Right atrium auricular region (tissue), 2 donors: ENCODE data around the gene CYTL1. TPM values are rescaled to one million over a fixed set of nuclear protein-coding genes. Genes with fewer than 3 reads are reported as not detected.

ENCODE experiments used
- DNase-seq: peaks from one replicate; pipeline ENCODE4 v3.0.0-alpha.2; 2019; ENCODE audit warnings: low spot score
- H3K27ac ChIP-seq, 2 donors: fragments of 200-600 bp; sonication (generic); 1 replicate in 1 of 2; 2 replicates in 1 of 2; pipeline ENCODE4 v1.5.1; 2016 to 2019
- H3K27me3 ChIP-seq, 2 donors: fragments of 200-600 bp; sonication (generic); one replicate each; pipeline versions ENCODE4 v1.5.1 to v1.6.0; 2017 to 2019
- H3K36me3 ChIP-seq: fragments of 200-600 bp; sonication (generic); one replicate; pipeline ENCODE4 v1.5.1; 2016
- H3K4me1 ChIP-seq, 2 donors: fragments of 200-600 bp; sonication (generic); one replicate each; pipeline versions ENCODE4 v1.5.1 to v1.6.0; 2017 to 2019
- H3K4me3 ChIP-seq, 2 donors: fragments of 200-600 bp; sonication (generic); 1 replicate in 1 of 2; 2 replicates in 1 of 2; pipeline ENCODE4 v1.5.1; 2017 to 2019; ENCODE audit warnings: mild to moderate bottlenecking in 1 of 2, moderate library complexity in 1 of 2
- H3K9me3 ChIP-seq, 2 donors: fragments of 200-600 bp; sonication (generic); one replicate each; pipeline ENCODE4 v1.5.1; 2019
- total RNA-seq, 2 donors: library from RNA; depleted of rRNA; stranded (reverse); fragments of >200 nt; gene quantifications; one replicate each; pipeline ENCODE4 v1.1.0, GENCODE V29; 2016
- TF ChIP-seq, protein P1 (sequence below), 2 donors: fragments of 200-600 bp; sonication (generic); IDR thresholded peaks; one replicate each; pipeline ENCODE4 v1.5.1; 2019; ENCODE audit warnings: antibody characterized with exemption in 2 of 2

CYTL1 gene
- total RNA-seq, 2 donors from 2014 or later: not detected

DNA sequence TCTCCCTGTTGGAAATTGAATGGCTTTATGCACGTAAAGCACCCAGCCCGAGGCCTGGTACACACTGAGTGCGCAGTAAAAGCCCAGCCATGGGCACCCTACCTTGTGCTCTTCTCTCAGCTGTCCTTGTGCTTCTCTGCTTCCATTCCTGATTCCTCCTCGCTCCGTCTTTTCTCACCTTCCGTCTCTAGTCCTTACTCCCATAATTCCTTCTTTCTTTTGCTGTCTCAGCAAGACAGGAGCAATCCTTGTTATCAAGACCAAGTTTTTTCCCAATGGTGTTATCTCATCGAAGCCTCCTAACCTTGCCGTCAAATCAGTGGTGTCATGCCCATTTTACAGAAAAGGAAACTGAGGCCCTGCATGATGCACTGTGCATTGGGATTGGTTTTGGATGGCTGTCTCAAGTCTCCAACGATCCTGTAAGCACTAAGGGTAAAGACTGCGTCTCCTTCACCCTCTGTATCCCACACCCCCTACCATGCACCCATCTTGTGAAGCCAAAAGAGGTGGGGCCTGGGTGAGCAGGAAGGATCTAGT lies 30.1 kb downstream of the CYTL1 start:
- no peaks in the 10 kb centered on the region for H3K27me3 ChIP-seq

DNA sequence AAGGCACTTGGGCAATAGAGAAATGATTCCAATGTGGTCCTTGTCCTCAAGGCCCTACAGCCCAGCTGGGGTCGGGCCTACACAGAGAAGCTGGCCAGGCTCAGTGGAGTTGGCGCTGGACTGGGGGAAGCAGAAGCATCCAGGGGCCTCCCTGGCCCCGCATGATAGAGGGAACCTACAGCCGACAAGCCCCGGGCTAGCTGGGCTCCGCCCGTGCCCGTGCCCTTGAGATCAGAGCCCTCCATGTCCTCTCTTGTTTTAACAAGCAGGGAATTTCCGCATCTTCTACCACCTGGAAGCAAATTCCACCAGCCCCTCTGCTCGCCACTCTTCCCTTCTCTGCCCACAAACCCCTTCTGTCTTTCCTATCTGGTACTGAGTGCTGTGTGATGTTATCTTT lies 31.6 kb downstream of the CYTL1 start:
- no peak for DNase-seq
- H3K4me3 ChIP-seq: no peak overlapping the region
- TF ChIP-seq, protein P1, sequence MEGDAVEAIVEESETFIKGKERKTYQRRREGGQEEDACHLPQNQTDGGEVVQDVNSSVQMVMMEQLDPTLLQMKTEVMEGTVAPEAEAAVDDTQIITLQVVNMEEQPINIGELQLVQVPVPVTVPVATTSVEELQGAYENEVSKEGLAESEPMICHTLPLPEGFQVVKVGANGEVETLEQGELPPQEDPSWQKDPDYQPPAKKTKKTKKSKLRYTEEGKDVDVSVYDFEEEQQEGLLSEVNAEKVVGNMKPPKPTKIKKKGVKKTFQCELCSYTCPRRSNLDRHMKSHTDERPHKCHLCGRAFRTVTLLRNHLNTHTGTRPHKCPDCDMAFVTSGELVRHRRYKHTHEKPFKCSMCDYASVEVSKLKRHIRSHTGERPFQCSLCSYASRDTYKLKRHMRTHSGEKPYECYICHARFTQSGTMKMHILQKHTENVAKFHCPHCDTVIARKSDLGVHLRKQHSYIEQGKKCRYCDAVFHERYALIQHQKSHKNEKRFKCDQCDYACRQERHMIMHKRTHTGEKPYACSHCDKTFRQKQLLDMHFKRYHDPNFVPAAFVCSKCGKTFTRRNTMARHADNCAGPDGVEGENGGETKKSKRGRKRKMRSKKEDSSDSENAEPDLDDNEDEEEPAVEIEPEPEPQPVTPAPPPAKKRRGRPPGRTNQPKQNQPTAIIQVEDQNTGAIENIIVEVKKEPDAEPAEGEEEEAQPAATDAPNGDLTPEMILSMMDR (IDR thresholded peaks at IDR 0.05): no peak
- H3K36me3 ChIP-seq: no peaks in the 10 kb centered on the region
- H3K27ac ChIP-seq: no peak overlapping the region
- H3K27me3 ChIP-seq: no peaks in the 10 kb centered on the region
- no peaks in the 10 kb centered on the region for H3K9me3 ChIP-seq
- peaks cover 0 to 17% of the 10 kb centered on the region in 2 donors for H3K4me1 ChIP-seq

More for the DNA sequence above, 30.1 kb downstream of the CYTL1 start:
- Histone ChIP-seq H3K9me3 (no peaks in the 10 kb centered on the region), H3K27ac (no peak overlapping the region), H3K4me3 (no peak overlapping the region), H3K4me1 (peaks cover 0 to 17% of the 10 kb centered on the region in 2 donors), H3K36me3 (no peaks in the 10 kb centered on the region)
- TF ChIP-seq, protein P1 (IDR thresholded peaks at IDR 0.05): no peak
- DNase-seq: no peak

DNA sequence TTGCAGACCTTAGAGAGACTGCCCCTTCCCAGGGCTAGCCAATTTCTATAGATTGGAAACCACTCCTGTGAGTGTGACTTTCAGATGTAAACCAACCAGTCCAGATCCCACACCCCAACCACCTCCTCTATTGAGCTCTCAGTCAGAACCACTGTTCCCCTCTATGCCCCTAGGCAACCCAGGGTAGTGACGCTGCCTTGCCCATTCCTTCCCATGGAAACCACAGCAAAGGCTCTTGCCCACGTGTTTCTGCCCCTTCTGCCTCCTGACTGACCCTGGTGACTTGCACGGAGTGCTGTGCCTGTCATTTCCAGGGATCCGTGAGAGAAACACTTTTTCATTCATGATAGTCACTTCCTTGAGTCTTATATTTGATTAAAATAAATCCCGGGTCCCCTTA lies 32.4 kb downstream of the CYTL1 start:
- Histone ChIP-seq H3K9me3 (no peaks in the 10 kb centered on the region), H3K27me3 (no peaks in the 10 kb centered on the region), H3K36me3 (no peaks in the 10 kb centered on the region), H3K4me3 (no peak overlapping the region), H3K4me1 (peaks cover 0 to 17% of the 10 kb centered on the region in 2 donors), H3K27ac (no peak overlapping the region)
- TF ChIP-seq, protein P1 (IDR thresholded peaks at IDR 0.05): no peak
- DNase-seq: no peak

DNA sequence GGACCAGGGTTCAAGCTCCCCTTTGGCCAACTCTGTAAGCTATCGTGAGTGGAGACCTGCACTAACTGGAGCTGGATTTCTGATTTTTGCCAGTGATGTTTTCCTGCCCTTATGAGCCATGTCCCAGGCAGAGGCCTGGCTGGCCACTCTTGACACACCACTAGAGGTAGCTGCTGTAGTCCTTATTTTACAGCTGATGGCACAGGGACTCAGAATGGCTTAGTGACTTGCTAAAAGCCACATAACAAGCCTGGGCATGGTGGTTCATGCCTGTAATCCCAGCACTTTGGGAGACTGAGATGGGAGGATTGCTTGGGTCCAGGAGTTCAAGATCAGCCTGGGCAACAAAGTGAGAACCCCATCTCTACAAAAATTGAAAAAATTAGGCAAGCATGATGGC lies 33.4 kb downstream of the CYTL1 start:
- peaks cover 0 to 8% of the 10 kb centered on the region in 2 donors for H3K4me1 ChIP-seq
- DNase-seq: no peak
- no peaks in the 10 kb centered on the region for H3K36me3 ChIP-seq
- H3K9me3 ChIP-seq: no peaks in the 10 kb centered on the region
- H3K4me3 ChIP-seq: no peak overlapping the region
- no peaks in the 10 kb centered on the region for H3K27me3 ChIP-seq
- no peak overlapping the region for H3K27ac ChIP-seq
- TF ChIP-seq, protein P1 (IDR thresholded peaks at IDR 0.05): peak in 1 of 2 donors; percentile 27

DNA sequence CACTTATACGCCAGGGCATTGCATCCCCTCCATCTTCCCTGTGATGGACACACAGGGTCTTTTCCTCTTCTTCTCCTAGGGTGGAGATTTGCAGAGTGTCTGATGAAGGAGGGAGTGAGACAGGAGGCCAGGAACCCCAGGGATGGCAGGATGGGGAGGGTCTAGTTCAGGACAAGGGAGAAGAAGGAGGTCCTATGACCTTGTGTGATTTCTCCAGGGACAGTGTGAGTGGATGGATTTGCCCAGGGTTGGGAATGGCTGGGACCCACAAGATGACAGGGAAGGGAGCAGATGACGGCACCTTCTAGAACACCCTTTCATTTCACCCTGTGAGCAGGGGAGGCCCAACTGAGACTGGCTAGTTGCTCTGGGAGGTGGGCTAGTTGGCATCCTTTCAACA lies 34.2 kb downstream of the CYTL1 start:
- no peaks in the 10 kb centered on the region for H3K36me3 ChIP-seq
- H3K27me3 ChIP-seq: no peaks in the 10 kb centered on the region
- TF ChIP-seq, protein P1 (IDR thresholded peaks at IDR 0.05): no peak
- no peak for DNase-seq
- H3K4me3 ChIP-seq: no peak overlapping the region
- H3K9me3 ChIP-seq: no peaks in the 10 kb centered on the region
- no peaks in the 10 kb centered on the region for H3K4me1 ChIP-seq
- H3K27ac ChIP-seq: no peak overlapping the region

- no peaks in the 10 kb centered on the region for H3K27me3 ChIP-seq
- H3K36me3 ChIP-seq: no peaks in the 10 kb centered on the region
- no peak overlapping the region for H3K27ac ChIP-seq
- H3K4me1 ChIP-seq: no peaks in the 10 kb centered on the region
- DNase-seq: no peak
- no peak overlapping the region for H3K4me3 ChIP-seq
- H3K9me3 ChIP-seq: no peaks in the 10 kb centered on the region
- TF ChIP-seq, protein P1 (IDR thresholded peaks at IDR 0.05): no peak
Observed at GRCh38 chr4:4984186-4984585, 35.1 kb downstream of the CYTL1 start.
